Adipocyte (in vitro differentiated cells): ENCODE data around the gene ZC3H13.

Experiments used
- DNase-seq: peaks from one replicate; pipeline ENCODE4 v3.0.0-alpha.2; 2015; ENCODE audit warnings: low read depth
- H3K27me3 ChIP-seq: replicated peaks from 2 replicates; pipeline ENCODE4 v1.7.0; 2013; ENCODE audit warnings: mild to moderate bottlenecking, low read length, moderate library complexity; ENCODE audit not compliant: control insufficient read depth, insufficient read depth
- H3K36me3 ChIP-seq: 2 replicates; pipeline ENCODE4 v1.7.0; 2013; ENCODE audit warnings: low read length, mild to moderate bottlenecking, moderate library complexity; ENCODE audit not compliant: control insufficient read depth, insufficient read depth, severe bottlenecking
- H3K4me1 ChIP-seq: 2 replicates; pipeline ENCODE4 v1.7.0; 2013; ENCODE audit warnings: mild to moderate bottlenecking, low read length, moderate library complexity; ENCODE audit not compliant: control insufficient read depth, insufficient read depth
- H3K4me3 ChIP-seq: 2 replicates; pipeline ENCODE4 v1.7.0; 2013; ENCODE audit warnings: mild to moderate bottlenecking, low read length, moderate library complexity
- H3K9ac ChIP-seq: 2 replicates; pipeline ENCODE4 v1.7.0; 2013; ENCODE audit warnings: mild to moderate bottlenecking, low read length, moderate library complexity
- H3K9me3 ChIP-seq: 2 replicates; pipeline ENCODE4 v1.7.0; 2013; ENCODE audit warnings: mild to moderate bottlenecking, low read length, moderate library complexity; ENCODE audit not compliant: control insufficient read depth

The ZC3H13 gene

GRCh38 chr13:45917019-45917418, 135.5 kb downstream of the ZC3H13 start:
- Histone ChIP-seq H3K4me1 (no peaks in the 10 kb centered on the region), H3K9me3 (peaks cover 21% of the 10 kb centered on the region), H3K36me3 (no peaks in the 10 kb centered on the region), H3K4me3 (no peak overlapping the region), H3K27me3 (peaks cover 21% of the 10 kb centered on the region), H3K9ac (no peak overlapping the region)
- no peak for DNase-seq

- Histone ChIP-seq H3K36me3 (no peaks in the 10 kb centered on the region), H3K9ac (no peak overlapping the region), H3K27me3 (peaks cover 20% of the 10 kb centered on the region)
Observed at GRCh38 chr13:45915686-45916439, 136.7 kb downstream of the ZC3H13 start.

GRCh38 chr13:45909673-45910072, 142.9 kb downstream of the ZC3H13 start:
- peaks cover 65% of the 10 kb centered on the region for H3K27me3 ChIP-seq
- no peaks in the 10 kb centered on the region for H3K4me1 ChIP-seq
- no peaks in the 10 kb centered on the region for H3K36me3 ChIP-seq
- no peak for DNase-seq
- peaks cover 12% of the 10 kb centered on the region for H3K9me3 ChIP-seq
- H3K4me3 ChIP-seq, result no peak overlapping the region
- H3K9ac ChIP-seq, result no peak overlapping the region

More at GRCh38 chr13:45915686-45916439, 136.7 kb downstream of the ZC3H13 start:
- peaks cover 28% of the 10 kb centered on the region for H3K9me3 ChIP-seq
- no peak overlapping the region for H3K4me3 ChIP-seq
- H3K4me1 ChIP-seq, result no peaks in the 10 kb centered on the region
- no peak for DNase-seq

GRCh38 chr13:45909089-45909488, 143.5 kb downstream of the ZC3H13 start:
- Histone ChIP-seq H3K9me3 (peaks cover 12% of the 10 kb centered on the region), H3K4me3 (no peak overlapping the region), H3K9ac (no peak overlapping the region), H3K27me3 (peaks cover 65% of the 10 kb centered on the region), H3K4me1 (no peaks in the 10 kb centered on the region), H3K36me3 (no peaks in the 10 kb centered on the region)
- DNase-seq, result no peak

- no peaks in the 10 kb centered on the region for H3K4me1 ChIP-seq
- H3K9me3 ChIP-seq, result peaks cover 12% of the 10 kb centered on the region
- no peak overlapping the region for H3K4me3 ChIP-seq
- DNase-seq, result no peak
- no peaks in the 10 kb centered on the region for H3K36me3 ChIP-seq
- no peak overlapping the region for H3K9ac ChIP-seq
- H3K27me3 ChIP-seq, result peaks cover 61% of the 10 kb centered on the region
Observed at GRCh38 chr13:45907503-45907902, 145.0 kb downstream of the ZC3H13 start.
